Rectal smooth muscle tissue (tissue), 1 donor: Measurements from ENCODE around the gene ST6GALNAC3.

Experiments
- H3K27ac ChIP-seq: one replicate; pipeline ENCODE4 v1.7.0; 2013; ENCODE audit warnings: low read depth, low read length, inconsistent platforms
- H3K27me3 ChIP-seq: one replicate; pipeline ENCODE4 v1.7.0; 2013; ENCODE audit warnings: low read length; ENCODE audit not compliant: control insufficient read depth, insufficient read depth
- H3K36me3 ChIP-seq: one replicate; pipeline ENCODE4 v1.7.0; 2013; ENCODE audit warnings: low read length; ENCODE audit not compliant: control insufficient read depth, insufficient read depth
- H3K4me1 ChIP-seq: one replicate; pipeline ENCODE4 v1.7.0; 2013; ENCODE audit warnings: low read length; ENCODE audit not compliant: control insufficient read depth, insufficient read depth
- H3K4me3 ChIP-seq: one replicate; pipeline ENCODE4 v1.7.0; 2013; ENCODE audit warnings: low read length
- H3K9ac ChIP-seq: one replicate; pipeline ENCODE4 v1.7.0; 2013; ENCODE audit warnings: low read length

The ST6GALNAC3 gene

DNA sequence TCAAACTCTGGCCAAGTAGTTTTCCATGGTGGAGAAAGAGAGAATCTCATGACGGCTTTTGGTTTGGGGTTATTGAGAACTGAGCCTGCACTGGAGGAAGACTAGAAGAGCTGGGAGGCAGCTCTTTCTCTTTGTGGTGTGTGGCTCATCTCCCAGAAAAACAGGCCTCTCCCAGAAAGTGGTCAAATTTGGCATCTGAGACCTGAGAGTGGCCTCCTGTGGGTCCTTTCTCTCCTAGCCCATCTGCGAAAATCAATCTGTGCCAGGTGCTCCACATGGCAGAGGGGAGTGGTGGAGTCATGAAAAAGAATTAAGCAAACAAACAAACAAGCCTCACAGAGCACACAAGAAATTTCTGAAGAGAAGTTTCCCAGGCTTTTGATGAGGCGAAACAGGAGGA is 305.0 kb downstream of the ST6GALNAC3 start:
- H3K9ac ChIP-seq = no peak overlapping the region
- no peak overlapping the region for H3K27ac ChIP-seq
- no peaks in the 10 kb centered on the region for H3K27me3 ChIP-seq

DNA sequence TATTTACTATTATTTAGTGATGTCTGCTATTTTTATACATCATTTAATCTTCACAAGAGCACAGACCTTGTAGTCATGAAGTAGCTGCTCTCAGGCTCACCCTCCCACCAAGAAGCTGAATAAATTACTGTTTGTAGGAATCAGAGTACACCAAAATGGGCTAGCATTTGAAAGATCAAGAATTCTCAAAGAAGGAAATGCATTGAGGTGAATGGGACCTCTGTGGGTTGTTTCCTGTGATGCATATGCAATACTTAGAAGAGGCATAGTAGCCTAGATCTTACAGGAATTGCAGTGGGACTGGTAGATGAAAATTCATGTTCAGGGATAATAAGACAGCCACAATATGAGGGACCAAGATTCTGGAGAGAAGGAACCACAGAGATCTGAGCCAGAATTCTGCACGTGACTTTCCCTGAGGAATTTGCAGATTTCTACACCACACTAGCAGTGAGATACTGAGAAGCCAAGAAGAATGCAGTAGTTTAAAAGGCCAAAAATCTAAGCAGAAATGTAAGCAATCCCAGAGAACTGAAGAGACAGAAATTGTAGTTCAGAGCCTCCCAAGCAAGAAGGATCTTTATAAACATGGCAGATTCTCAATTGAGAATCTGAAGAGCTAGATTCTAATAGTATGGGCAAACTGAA is 307.0 kb downstream of the ST6GALNAC3 start:
- Histone ChIP-seq H3K27me3 (no peaks in the 10 kb centered on the region), H3K4me1 (peaks cover 4% of the 10 kb centered on the region), H3K36me3 (no peaks in the 10 kb centered on the region), H3K27ac (no peak overlapping the region), H3K4me3 (no peak overlapping the region), H3K9ac (no peak overlapping the region)

More for the DNA sequence above, 305.0 kb downstream of the ST6GALNAC3 start:
- H3K4me3 ChIP-seq = no peak overlapping the region
- no peaks in the 10 kb centered on the region for H3K36me3 ChIP-seq
- H3K4me1 ChIP-seq = no peaks in the 10 kb centered on the region

DNA sequence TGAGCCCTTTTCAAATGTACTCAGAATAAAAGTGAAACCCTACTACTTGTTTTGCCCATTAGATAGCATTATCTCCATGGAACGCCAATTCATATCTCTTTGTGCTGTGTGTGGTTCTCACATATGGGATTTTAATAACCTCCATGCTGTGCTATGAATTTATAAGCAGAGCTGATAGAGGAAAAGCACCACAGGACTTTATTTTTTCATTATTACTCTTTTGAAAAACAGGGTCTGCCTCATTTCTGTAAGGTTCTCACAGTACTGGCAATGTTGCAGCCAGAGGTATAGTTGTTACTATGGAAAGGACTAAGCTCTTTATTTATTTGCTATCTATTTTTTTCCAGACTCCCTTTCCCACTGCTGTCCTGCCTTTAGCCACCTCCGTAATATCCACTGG is 313.7 kb downstream of the ST6GALNAC3 start:
- Histone ChIP-seq H3K4me3 (no peak overlapping the region), H3K27ac (no peak overlapping the region), H3K4me1 (peaks cover 4% of the 10 kb centered on the region), H3K9ac (no peak overlapping the region), H3K27me3 (no peaks in the 10 kb centered on the region), H3K36me3 (no peaks in the 10 kb centered on the region)

DNA sequence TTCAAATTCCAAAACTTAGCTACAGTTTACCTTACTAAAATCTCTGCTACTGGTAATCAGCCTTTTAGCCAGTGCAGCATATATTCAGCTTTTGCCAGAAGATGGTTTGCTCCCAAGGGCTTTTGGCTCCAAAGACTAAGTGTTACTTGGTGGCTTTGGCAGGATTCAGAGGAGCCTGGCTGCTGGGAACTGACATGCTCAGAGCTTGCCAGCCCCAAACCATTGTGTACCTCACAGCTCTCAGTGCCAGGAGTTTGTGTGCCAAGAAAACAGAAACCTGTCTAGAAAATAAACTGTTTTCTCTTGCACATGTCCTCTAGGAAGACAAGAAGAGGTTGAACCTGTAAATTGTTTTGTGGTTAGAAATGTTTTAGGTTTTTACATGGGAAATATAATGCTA is 315.9 kb downstream of the ST6GALNAC3 start:
- H3K36me3 ChIP-seq = no peaks in the 10 kb centered on the region
- H3K4me3 ChIP-seq = no peak overlapping the region
- H3K9ac ChIP-seq = no peak overlapping the region
- H3K4me1 ChIP-seq = peaks cover 3% of the 10 kb centered on the region
- no peak overlapping the region for H3K27ac ChIP-seq
- H3K27me3 ChIP-seq = no peaks in the 10 kb centered on the region

DNA sequence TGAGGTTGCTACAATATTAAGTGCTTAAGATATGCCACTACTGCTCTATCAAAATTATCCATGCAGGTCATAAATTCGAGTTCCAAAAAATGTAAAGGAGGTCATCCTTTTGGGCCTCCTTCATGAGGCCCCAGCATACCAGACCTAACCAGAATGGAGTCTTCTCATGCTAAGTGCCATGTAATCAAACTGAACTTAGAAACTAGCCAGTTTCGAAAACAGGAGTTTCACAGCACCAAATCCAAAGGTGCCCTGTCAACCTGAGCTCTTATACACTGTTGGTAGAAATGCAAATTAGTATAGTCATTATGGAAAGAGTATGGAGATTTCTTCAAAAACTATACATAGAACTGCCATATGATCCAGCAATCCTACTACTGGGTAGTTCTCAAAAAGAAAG is 320.5 kb downstream of the ST6GALNAC3 start:
- Histone ChIP-seq H3K36me3 (no peaks in the 10 kb centered on the region), H3K9ac (no peak overlapping the region), H3K27ac (no peak overlapping the region), H3K4me1 (no peaks in the 10 kb centered on the region), H3K27me3 (no peaks in the 10 kb centered on the region), H3K4me3 (no peak overlapping the region)

DNA sequence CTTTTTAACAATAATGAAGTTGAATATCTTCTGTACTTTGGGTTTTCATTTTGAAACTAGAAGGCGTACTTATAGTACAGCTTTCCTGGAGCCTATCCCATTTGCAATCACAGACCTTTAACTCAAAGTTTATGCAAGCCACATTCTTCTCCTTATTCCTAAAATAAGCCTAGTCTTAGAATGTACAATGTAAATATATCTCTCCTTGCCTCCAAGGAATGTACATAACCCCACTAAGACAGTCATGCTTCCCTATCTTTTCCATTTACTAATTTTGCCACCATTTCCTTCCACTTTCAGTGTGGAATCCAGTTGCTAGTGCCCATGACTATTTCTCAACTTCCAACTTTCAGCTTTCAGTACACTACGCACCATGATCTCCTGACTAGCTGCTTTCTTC is 327.6 kb downstream of the ST6GALNAC3 start:
- Histone ChIP-seq H3K4me1 (no peaks in the 10 kb centered on the region), H3K36me3 (no peaks in the 10 kb centered on the region), H3K27ac (no peak overlapping the region), H3K27me3 (no peaks in the 10 kb centered on the region), H3K9ac (no peak overlapping the region), H3K4me3 (no peak overlapping the region)

DNA sequence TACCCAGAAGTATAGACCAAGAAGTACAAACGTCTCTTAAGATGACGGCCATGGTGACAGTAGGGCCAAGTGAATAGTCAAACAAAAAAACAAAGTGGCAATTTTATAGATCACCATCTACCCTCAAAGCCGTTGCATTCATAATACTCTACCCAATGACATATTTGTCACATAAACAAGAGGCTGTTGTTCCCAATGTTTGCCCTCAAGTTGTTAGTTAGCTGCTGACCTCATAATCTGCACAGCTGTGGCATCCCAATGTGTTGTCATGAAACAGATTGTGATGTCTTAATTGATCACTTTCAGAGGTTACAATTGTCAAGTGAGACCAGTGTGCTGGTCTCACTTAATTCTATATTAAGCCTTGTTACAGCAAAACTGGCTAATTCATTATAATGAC is 333.8 kb downstream of the ST6GALNAC3 start:
- no peaks in the 10 kb centered on the region for H3K36me3 ChIP-seq
- no peak overlapping the region for H3K4me3 ChIP-seq
- H3K27me3 ChIP-seq = no peaks in the 10 kb centered on the region
- no peaks in the 10 kb centered on the region for H3K4me1 ChIP-seq
- no peak overlapping the region for H3K27ac ChIP-seq
- H3K9ac ChIP-seq = no peak overlapping the region

DNA sequence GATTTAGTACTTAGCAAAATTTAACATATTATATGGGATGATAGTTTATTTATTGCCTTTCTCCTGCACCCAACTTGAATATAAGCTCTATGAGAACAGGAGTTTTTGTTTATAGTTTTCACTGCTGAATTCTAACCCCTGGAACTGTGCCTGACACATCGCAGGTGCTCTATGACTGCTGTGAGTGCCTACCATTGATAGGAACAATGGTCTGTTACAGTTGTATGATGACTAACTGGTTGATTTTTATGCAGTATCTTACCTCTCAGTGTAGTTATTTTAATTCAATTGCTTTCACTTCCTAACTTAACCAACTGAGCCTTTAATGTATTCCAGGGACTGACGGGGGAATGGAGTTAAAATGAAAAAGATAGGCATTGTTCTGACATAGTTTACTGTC is 336.0 kb downstream of the ST6GALNAC3 start:
- no peaks in the 10 kb centered on the region for H3K27me3 ChIP-seq
- no peaks in the 10 kb centered on the region for H3K36me3 ChIP-seq
- no peak overlapping the region for H3K4me3 ChIP-seq
- no peak overlapping the region for H3K9ac ChIP-seq
- H3K27ac ChIP-seq = no peak overlapping the region
- H3K4me1 ChIP-seq = no peaks in the 10 kb centered on the region

DNA sequence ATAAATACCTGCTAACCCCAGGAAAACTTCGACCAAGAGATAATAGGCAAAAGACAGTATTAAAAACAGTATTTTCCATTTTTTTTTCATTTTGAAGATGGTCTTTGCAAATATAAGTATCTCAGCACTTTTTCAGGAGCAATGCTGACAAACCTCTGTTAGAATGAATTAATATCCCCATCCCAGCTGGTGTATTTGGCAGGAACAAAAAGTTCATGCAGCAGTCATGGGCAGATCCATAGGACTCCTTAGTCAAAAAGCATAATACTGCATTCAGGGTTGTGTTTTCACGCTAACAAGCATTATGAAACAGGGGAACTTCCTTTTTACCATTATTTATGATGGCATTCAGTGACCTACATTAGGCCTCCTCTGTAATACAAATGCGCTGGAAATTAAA is 344.0 kb downstream of the ST6GALNAC3 start:
- Histone ChIP-seq H3K27me3 (no peaks in the 10 kb centered on the region), H3K36me3 (no peaks in the 10 kb centered on the region), H3K27ac (no peak overlapping the region), H3K4me1 (no peaks in the 10 kb centered on the region), H3K9ac (no peak overlapping the region), H3K4me3 (no peak overlapping the region)

DNA sequence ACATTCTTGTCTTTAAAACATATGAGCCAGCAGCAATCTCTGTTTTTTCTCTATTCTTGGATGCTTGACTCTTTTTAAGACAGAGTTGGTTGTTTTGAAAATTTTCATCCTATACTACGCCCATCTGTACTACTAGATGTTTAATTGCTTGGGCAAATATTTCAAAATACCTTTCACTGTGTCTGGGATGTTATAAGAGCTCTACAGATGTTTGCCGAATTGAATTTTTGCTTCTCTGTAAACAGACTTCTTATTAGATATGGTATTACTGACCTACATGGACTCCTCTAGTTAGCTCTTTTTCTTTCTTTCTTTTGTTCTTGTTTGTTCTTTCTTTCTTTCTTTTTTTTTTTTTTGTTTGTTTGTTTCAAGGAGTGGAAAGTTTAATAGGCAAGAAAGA is 345.1 kb downstream of the ST6GALNAC3 start:
- H3K9ac ChIP-seq = no peak overlapping the region
- no peak overlapping the region for H3K27ac ChIP-seq
- no peaks in the 10 kb centered on the region for H3K36me3 ChIP-seq
- no peaks in the 10 kb centered on the region for H3K4me1 ChIP-seq
- no peak overlapping the region for H3K4me3 ChIP-seq
- no peaks in the 10 kb centered on the region for H3K27me3 ChIP-seq

DNA sequence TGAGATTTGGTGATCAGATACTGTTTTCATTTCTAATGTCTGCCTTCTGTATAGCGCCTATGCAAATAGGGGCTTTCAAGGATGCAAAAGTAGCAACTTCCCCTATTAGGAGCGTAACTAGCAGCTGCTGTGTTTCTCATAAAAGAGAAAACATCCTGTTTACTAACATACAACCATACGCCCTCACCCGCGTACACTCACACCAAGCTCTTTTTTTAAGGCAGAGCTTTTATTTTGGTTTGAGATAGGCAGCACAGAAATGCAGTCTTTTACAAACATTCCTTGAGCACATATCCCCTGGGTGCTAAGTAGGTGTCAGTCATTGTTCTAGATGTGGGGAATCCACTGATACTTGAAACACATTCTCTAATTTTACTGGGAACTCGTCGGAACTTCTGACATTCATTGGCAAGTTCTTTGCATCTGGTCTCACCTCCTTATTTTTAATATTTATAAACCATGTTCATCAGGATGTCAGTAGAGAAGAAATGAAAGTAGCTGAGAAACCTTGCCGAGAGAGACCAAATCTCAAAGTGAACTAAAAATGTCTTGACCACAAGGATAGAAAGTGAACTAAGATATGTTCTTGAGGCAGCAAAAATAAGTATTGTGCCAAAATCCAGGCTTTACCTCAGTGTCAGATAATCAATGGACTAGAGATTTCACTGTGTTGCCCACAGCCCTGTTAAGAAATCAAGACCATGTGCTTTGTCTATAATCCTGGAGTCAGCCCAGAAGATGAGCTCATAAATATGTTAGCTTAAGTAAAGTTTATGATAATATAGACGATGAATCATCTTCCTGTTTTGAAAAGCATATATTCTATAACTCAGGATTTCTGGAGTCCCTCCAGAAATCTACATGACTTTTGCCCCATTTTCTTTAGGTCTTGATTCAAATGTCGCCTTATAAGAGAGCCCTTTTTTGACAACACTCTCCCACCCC is 350.9 kb downstream of the ST6GALNAC3 start:
- no peak overlapping the region for H3K9ac ChIP-seq
- no peaks in the 10 kb centered on the region for H3K36me3 ChIP-seq
- H3K27me3 ChIP-seq = no peaks in the 10 kb centered on the region
- H3K4me3 ChIP-seq = no peak overlapping the region
- no peak overlapping the region for H3K27ac ChIP-seq
- H3K4me1 ChIP-seq = no peaks in the 10 kb centered on the region

DNA sequence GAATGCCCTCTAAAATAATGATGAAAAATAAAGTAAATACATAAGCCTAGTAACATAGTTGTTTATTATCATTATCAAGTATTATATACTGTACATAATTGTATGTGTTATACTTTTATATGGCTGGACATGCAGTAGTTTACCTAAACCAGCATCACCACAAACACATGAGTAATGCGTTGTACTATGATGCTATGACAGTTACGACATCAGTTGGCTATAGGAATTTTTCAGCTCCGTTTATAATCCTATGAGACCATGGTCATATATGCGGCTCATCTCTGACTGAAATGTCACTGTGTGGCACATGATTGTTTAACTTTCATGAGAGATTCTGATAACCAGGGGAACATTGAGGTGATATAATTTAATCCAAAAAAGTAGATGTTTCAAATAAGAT is 352.1 kb downstream of the ST6GALNAC3 start:
- Histone ChIP-seq H3K36me3 (no peaks in the 10 kb centered on the region), H3K9ac (no peak overlapping the region), H3K27me3 (no peaks in the 10 kb centered on the region), H3K27ac (no peak overlapping the region), H3K4me1 (no peaks in the 10 kb centered on the region), H3K4me3 (no peak overlapping the region)

DNA sequence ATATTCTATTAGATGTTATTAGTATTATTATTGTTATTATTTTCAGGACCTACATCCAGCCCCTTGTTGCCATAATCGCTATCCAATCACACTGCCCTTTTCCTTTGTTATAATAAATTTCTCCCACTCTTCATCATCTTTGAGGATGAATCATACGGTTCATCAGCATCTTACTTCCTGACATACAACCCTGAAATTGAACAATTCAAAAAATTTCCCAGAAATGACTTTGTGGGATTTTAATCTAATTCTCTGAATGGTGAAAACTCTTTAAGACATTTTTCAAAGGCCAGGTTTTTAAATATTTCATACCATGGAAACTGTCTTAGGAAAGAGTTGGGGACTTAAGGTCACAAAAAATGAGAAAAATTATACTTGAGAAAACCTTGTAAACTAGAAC is 353.5 kb downstream of the ST6GALNAC3 start:
- no peaks in the 10 kb centered on the region for H3K36me3 ChIP-seq
- H3K4me1 ChIP-seq = no peaks in the 10 kb centered on the region
- no peaks in the 10 kb centered on the region for H3K27me3 ChIP-seq
- H3K9ac ChIP-seq = no peak overlapping the region
- no peak overlapping the region for H3K4me3 ChIP-seq
- H3K27ac ChIP-seq = no peak overlapping the region
